Measurements from ENCODE around the gene DUOXA1. TPM values are rescaled to one million over a fixed set of nuclear protein-coding genes. Genes with fewer than 3 reads are reported as not detected.

The DUOXA1 gene
- total and polyA plus RNA-seq, 2 of the 4 experiments (the other 2 are of a cell fraction), result 0.02 TPM; not detected in 1

GRCh38 chr15:45174577-45174976 lies 44.9 kb upstream of the DUOXA1 start:
- WGBS, 2 experiments (ENCODE audit: extremely low coverage in 2 of 2, insufficient read length in 1 of 2), result no CpG with 5 or more reads among the region's 2 CpGs
- Histone ChIP-seq H3K36me3 (ENCODE audit: control insufficient read depth, insufficient read depth, low read length) (peaks cover 10% of the 10 kb centered on the region), H3K9ac (ENCODE audit: low read depth, low read length) (no peak overlapping the region), H3K4me2 (ENCODE audit: low read depth, low read length) (no peak overlapping the region), H3K27me3 (ENCODE audit: control insufficient read depth, insufficient read depth, low read length) (no peaks in the 10 kb centered on the region), H3K27ac (ENCODE audit: insufficient read depth, low read length) (no peak overlapping the region), H4K91ac (ENCODE audit: insufficient read depth, low read depth, low read length) (no peak overlapping the region), H2AK9ac (replicated peaks; ENCODE audit: low read depth, low read length, poor library complexity) (no peak overlapping the region), H3K79me1 (ENCODE audit: low read depth in 1 of 2, low read length in 2 of 2) (no peaks in the 10 kb centered on the region), H3K9me1 (ENCODE audit: insufficient read depth, low read length) (no peaks in the 10 kb centered on the region), H2BK20ac (ENCODE audit: low read depth, low read length) (no peak overlapping the region), H4K20me1 (ENCODE audit: insufficient read depth, low read length) (no peaks in the 10 kb centered on the region; the same call in 1 of the 2 replicates), H2BK15ac (ENCODE audit: low read depth, low read length) (no peak overlapping the region), H3K56ac (ENCODE audit: extremely low read depth, insufficient read depth, low read length) (no peak overlapping the region), H3K18ac (ENCODE audit: low read depth, low read length) (no peak overlapping the region), H3K14ac (replicated peaks; ENCODE audit: low read depth, low read length) (no peak overlapping the region), H3K4ac (ENCODE audit: low read depth, low read length) (no peak overlapping the region), H2AK5ac (ENCODE audit: low read depth, low read length) (no peak overlapping the region), H2BK5ac (ENCODE audit: low read depth, low read length, poor library complexity, severe bottlenecking) (no peak overlapping the region), H3K4me1 (ENCODE audit: control insufficient read depth, insufficient read depth, low read length) (no peaks in the 10 kb centered on the region), H3K4me3 (ENCODE audit: insufficient read depth, low read depth, low read length) (no peak overlapping the region), H2AFZ (replicated peaks; ENCODE audit: low read length, poor library complexity) (no peak overlapping the region), H3K9me3 (ENCODE audit: control insufficient read depth, insufficient read depth, low read length) (no peaks in the 10 kb centered on the region), H2BK120ac (ENCODE audit: low read depth, low read length) (no peak overlapping the region), H3K23ac (ENCODE audit: low read depth, low read length) (no peak overlapping the region), H4K5ac (ENCODE audit: low read depth, low read length) (no peak overlapping the region), H4K8ac (ENCODE audit: low read depth in 2 of 2, low read length in 2 of 2) (no peak overlapping the region)
- intact Hi-C loops (cut with micrococcal nuclease), result no loop called here
- dilution Hi-C loops (cut with HindIII; ENCODE audit: low sequenced_read_pairs, unreplicated experiment), result no loop called here
- CTCF ChIA-PET, result no interaction called here
- ATAC-seq (ENCODE audit: low read depth) (no peak), DNase-seq (no peak)
- in situ Hi-C loops (cut with MboI; ENCODE audit: low sequenced_read_pairs), result no loop called here
- POLR2A ChIA-PET (ENCODE audit: unreplicated experiment), result no interaction called here
- TF ChIP-seq SMC3 (IDR thresholded peaks at IDR 0.05; ENCODE audit: low read depth, low read length) (no peak), NFE2L2 (IDR thresholded peaks at IDR 0.05; ENCODE audit: low read depth, low read length) (no peak), CEBPB (IDR thresholded peaks at IDR 0.05; ENCODE audit: low read depth, low read length) (no peak), MXI1 (IDR thresholded peaks at IDR 0.05; ENCODE audit: borderline replicate concordance, low read depth, low read length) (no peak), RAD21 (IDR thresholded peaks at IDR 0.05; ENCODE audit: low read length) (no peak), POLR2A (IDR thresholded peaks at IDR 0.05; ENCODE audit: low read depth, low read length) (no peak), USF2 (IDR thresholded peaks at IDR 0.05; ENCODE audit: low read depth, low read length) (no peak), RFX5 (IDR thresholded peaks at IDR 0.05; ENCODE audit: low read depth, low read length) (no peak), FOS (IDR thresholded peaks at IDR 0.05; ENCODE audit: low read depth, low read length) (no peak), BHLHE40 (IDR thresholded peaks at IDR 0.05; ENCODE audit: low read depth, low read length) (no peak), MAFK (IDR thresholded peaks at IDR 0.05; ENCODE audit: low read depth, low read length) (no peak), ELK1 (IDR thresholded peaks at IDR 0.05; ENCODE audit: borderline replicate concordance, low read depth, low read length) (no peak), CHD1 (IDR thresholded peaks at IDR 0.05; ENCODE audit: low read depth, low read length) (no peak), CTCF (conservative IDR thresholded peaks at IDR 0.05; ENCODE audit: low read depth, low read length) (no peak), RCOR1 (IDR thresholded peaks at IDR 0.05; ENCODE audit: insufficient replicate concordance, low read length) (no peak), MAZ (IDR thresholded peaks at IDR 0.05; ENCODE audit: borderline replicate concordance, low read depth, low read length) (no peak)
- no TSS peak for BruUV-seq (replicated peaks)

Data from IMR-90 (cell line).